Keratinocyte (primary cell): ENCODE data around the gene TENM4. TPM values are rescaled to one million over a fixed set of nuclear protein-coding genes. Genes with fewer than 3 reads are reported as not detected.

ENCODE experiments used
- DNase-seq: peaks from one replicate; pipeline ENCODE4 v3.0.0-alpha.2; 2011; ENCODE audit warnings: low read depth, missing footprints, low spot score
- FAIRE-seq: peaks from 2 replicates; lab custom pipeline; 2011; peaks lifted over from hg19 to GRCh38; lab: Jason Lieb, UNC
- H2AFZ ChIP-seq: 2 replicates; pipeline ENCODE4 v1.6.0; 2012; ENCODE audit warnings: low read length, control low read depth, inconsistent platforms; ENCODE audit not compliant: control insufficient read depth
- H3K27ac ChIP-seq: 2 replicates; pipeline ENCODE4 v1.5.1; 2011; ENCODE audit warnings: low read length; ENCODE audit not compliant: control insufficient read depth, insufficient read depth
- H3K27me3 ChIP-seq: 3 replicates; pipeline ENCODE4 v1.6.0; 2011; ENCODE audit warnings: low read length; ENCODE audit not compliant: control insufficient read depth, insufficient read depth; ENCODE audit errors: extremely low read depth
- H3K36me3 ChIP-seq, 2 experiments: 2 replicates in 1 of 2; 3 replicates in 1 of 2; pipeline ENCODE4 v1.5.1; 2011; ENCODE audit warnings: low read length in 2 of 2, mild to moderate bottlenecking in 1 of 2; ENCODE audit not compliant: control insufficient read depth in 2 of 2, insufficient read depth in 2 of 2; ENCODE audit errors: extremely low read depth in 1 of 2
- H3K4me1 ChIP-seq: 3 replicates; pipeline ENCODE4 v1.5.1; 2011; ENCODE audit warnings: low read length; ENCODE audit not compliant: control insufficient read depth, insufficient read depth; ENCODE audit errors: extremely low read depth
- H3K4me2 ChIP-seq: 3 replicates; pipeline ENCODE4 v1.6.0; 2011; ENCODE audit warnings: low read depth, low read length; ENCODE audit not compliant: control insufficient read depth, insufficient read depth; ENCODE audit errors: extremely low read depth
- H3K4me3 ChIP-seq, 3 experiments: fragments of 200-600 bp in 1 of 3; sonication (generic) in 1 of 3; 2 replicates in 2 of 3; 3 replicates in 1 of 3; pipeline ENCODE4 v1.5.1; 2011 to 2016; ENCODE audit warnings: low read length in 3 of 3, mild to moderate bottlenecking in 3 of 3, control low read depth in 2 of 3, inconsistent platforms in 1 of 3, low read depth in 1 of 3, mixed read lengths in 1 of 3, mixed run types in 1 of 3, moderate library complexity in 1 of 3; ENCODE audit not compliant: control insufficient read depth in 2 of 3, insufficient read depth in 2 of 3; ENCODE audit errors: extremely low read depth in 1 of 3
- H3K79me2 ChIP-seq: 2 replicates; pipeline ENCODE4 v1.6.0; 2012; ENCODE audit warnings: low read length; ENCODE audit not compliant: control insufficient read depth, insufficient read depth
- H3K9ac ChIP-seq: 3 replicates; pipeline ENCODE4 v1.6.0; 2011; ENCODE audit warnings: low read length; ENCODE audit not compliant: control insufficient read depth, insufficient read depth; ENCODE audit errors: extremely low read depth
- H3K9me1 ChIP-seq: 3 replicates; pipeline ENCODE4 v1.6.0; 2011; ENCODE audit warnings: low read length; ENCODE audit not compliant: control insufficient read depth, insufficient read depth; ENCODE audit errors: extremely low read depth
- H3K9me3 ChIP-seq: 2 replicates; pipeline ENCODE4 v1.5.1; 2012; ENCODE audit warnings: low read depth, low read length; ENCODE audit not compliant: control insufficient read depth
- H4K20me1 ChIP-seq: 3 replicates; pipeline ENCODE4 v1.6.0; 2011; ENCODE audit warnings: low read length; ENCODE audit not compliant: control insufficient read depth, insufficient read depth; ENCODE audit errors: extremely low read depth
- CTCF ChIP-seq, 3 experiments: IDR thresholded peaks in 1 of 3; conservative IDR thresholded peaks in 1 of 3; optimal IDR thresholded peaks in 1 of 3; 2 replicates in 2 of 3; 3 replicates in 1 of 3; pipeline versions ENCODE3 to v1.5.1; 2011; ENCODE audit warnings: low read length in 3 of 3, mild to moderate bottlenecking in 3 of 3, moderate library complexity in 2 of 3, control low read depth in 1 of 3, inconsistent platforms in 1 of 3; ENCODE audit not compliant: insufficient read depth in 2 of 3; ENCODE audit errors: extremely low read depth in 1 of 3
- EZH2 ChIP-seq: IDR thresholded peaks from one replicate; pipeline ENCODE4 v1.6.1; 2012; ENCODE audit warnings: inconsistent platforms, mild to moderate bottlenecking, low read length, moderate library complexity
- dilution Hi-C: fragments of 300-500 bp; cut with MboI; formaldehyde crosslinking; loops from one replicate; pipeline ENCODE4 v1.7.0; 2020; ENCODE audit warnings: low sequenced_read_pairs; ENCODE audit not compliant: extremely low pct_ligation_motif_present
- polyA plus RNA-seq, 5 experiments: library from polyadenylated mRNA; depleted of rRNA in 3 of 5; stranded (reverse) in 3 of 5; stranded (forward) in 1 of 5; unstranded in 1 of 5; fragments of >200 nt; gene quantifications; 1 replicate in 1 of 5; 2 replicates in 3 of 5; 3 replicates in 1 of 5; pipeline versions ENCODE4 v1.2.1 to v1.2.3, GENCODE V29; 2011 to 2012; ENCODE audit warnings: missing spikeins in 2 of 5, low read depth in 1 of 5, low replicate concordance in 1 of 5

TENM4 gene
- polyA plus RNA-seq, 1 donor (not counting 4 experiments of a cell fraction or from before 2014, with no cell fraction given), result 3.5 TPM

GRCh38 chr11:79094616-79095015 is 346.2 kb downstream of the TENM4 start:
- TF ChIP-seq EZH2, result no peak
- no peak for TF ChIP-seq CTCF (optimal IDR thresholded peaks at IDR 0.05 in 1 of 3, IDR thresholded peaks at IDR 0.05 in 1 of 3, conservative IDR thresholded peaks at IDR 0.05 in 1 of 3; ENCODE audit: extremely low read depth in 1 of 3, insufficient read depth in 2 of 3, low read length in 3 of 3)
- no peak overlapping the region for H2AFZ ChIP-seq
- peaks cover 0 to 2% of the 10 kb centered on the region in 2 experiments for H3K36me3 ChIP-seq
- H3K9me1 ChIP-seq, result no peaks in the 10 kb centered on the region
- no peaks in the 10 kb centered on the region for H3K27me3 ChIP-seq
- no peaks in the 10 kb centered on the region for H4K20me1 ChIP-seq
- DNase-seq, result no peak
- no peak overlapping the region for H3K27ac ChIP-seq
- no peaks in the 10 kb centered on the region for H3K9me3 ChIP-seq
- H3K79me2 ChIP-seq, result no peaks in the 10 kb centered on the region
- dilution Hi-C loops, result no loop called here
- no peak for FAIRE-seq
- H3K4me1 ChIP-seq, result peaks cover 32% of the 10 kb centered on the region
- no peak overlapping the region for H3K9ac ChIP-seq
- H3K4me3 ChIP-seq, result no peak overlapping the region
- no peak overlapping the region for H3K4me2 ChIP-seq

- Histone ChIP-seq H3K9me1 (no peaks in the 10 kb centered on the region), H3K9me3 (no peaks in the 10 kb centered on the region), H2AFZ (peak overlapping the region; percentile 12), H3K79me2 (no peaks in the 10 kb centered on the region), H3K27ac (peak overlapping the region; percentile 54), H3K4me2 (peak overlapping the region; percentile 28), H3K4me3 (no peak overlapping the region), H3K36me3 (peaks cover 0 to 2% of the 10 kb centered on the region in 2 experiments), H3K9ac (no peak overlapping the region), H4K20me1 (no peaks in the 10 kb centered on the region), H3K27me3 (no peaks in the 10 kb centered on the region), H3K4me1 (peaks cover 29% of the 10 kb centered on the region)
- peak; percentile 100 for DNase-seq
- TF ChIP-seq CTCF (optimal IDR thresholded peaks at IDR 0.05 in 1 of 3, IDR thresholded peaks at IDR 0.05 in 1 of 3, conservative IDR thresholded peaks at IDR 0.05 in 1 of 3; ENCODE audit: extremely low read depth in 1 of 3, insufficient read depth in 2 of 3, low read length in 3 of 3), result no peak
- dilution Hi-C loops, result no loop called here
- peak; percentile 100 for FAIRE-seq
These were observed 348.0 kb downstream of the TENM4 start for GRCh38 chr11:79092791-79093353.
